Stimulated activated CD8-positive, alpha-beta memory T cell treated with anti-CD3 and anti-CD28 coated beads, Interleukin-4, amount 100 ng/mL, for 24 hours (primary cell): ENCODE results near the gene RUSC2.
"Not testable (repeated sequence)": the region's sequence is repeated elsewhere in the genome, so short reads cannot be mapped to it uniquely, and the experiment has no call there.

ENCODE experiments used
- DNase-seq: peaks from one replicate; pipeline ENCODE4 v3.0.0-alpha.2; 2020; ENCODE audit warnings: low read depth

Gene RUSC2

GRCh38 chr9:35495984-35496383 is 6.1 kb downstream of the RUSC2 start:
- DNase-seq = no peak

DNA sequence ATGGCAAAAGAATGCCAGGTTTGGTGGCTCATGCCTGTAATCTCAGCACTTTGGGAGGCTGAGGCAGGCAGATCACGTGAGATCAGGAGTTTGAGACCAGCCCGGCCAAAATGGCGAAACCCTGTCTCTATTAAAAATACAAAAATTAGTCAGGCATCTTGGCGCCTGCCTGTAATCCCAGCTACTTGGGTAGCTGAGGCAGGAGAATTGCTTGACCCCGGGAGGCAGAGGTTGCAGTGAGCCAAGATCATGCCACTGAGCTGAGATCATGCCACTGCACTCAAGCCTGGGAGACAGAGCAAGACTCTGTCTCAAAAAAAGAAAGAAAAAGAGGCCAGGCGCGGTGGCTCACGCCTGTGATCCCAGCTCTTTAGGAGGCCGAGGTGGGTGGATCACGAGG is 8.3 kb downstream of the RUSC2 start:
- not testable (repeated sequence) for DNase-seq

GRCh38 chr9:35499029-35499700 is 9.3 kb downstream of the RUSC2 start:
- DNase-seq = no peak

DNA sequence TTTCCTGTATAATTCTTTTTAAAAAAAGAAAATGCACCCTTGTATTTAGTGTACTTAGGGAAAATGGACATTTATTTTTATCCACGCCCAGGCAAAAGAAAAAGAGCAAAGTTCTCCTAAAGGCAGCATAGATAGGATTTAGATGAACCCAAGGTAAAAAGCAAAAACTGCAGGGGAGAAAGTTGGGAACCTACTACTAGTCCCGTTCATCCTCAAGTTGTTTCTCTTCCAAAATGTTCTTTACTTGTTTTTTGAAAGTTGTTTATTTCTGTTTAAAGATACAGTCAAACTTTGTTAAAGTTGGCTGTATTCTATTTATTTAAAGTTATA is 9.8 kb downstream of the RUSC2 start:
- DNase-seq = no peak

- no peak for DNase-seq
These were observed 10.3 kb downstream of the RUSC2 start for GRCh38 chr9:35500130-35500748.

DNA sequence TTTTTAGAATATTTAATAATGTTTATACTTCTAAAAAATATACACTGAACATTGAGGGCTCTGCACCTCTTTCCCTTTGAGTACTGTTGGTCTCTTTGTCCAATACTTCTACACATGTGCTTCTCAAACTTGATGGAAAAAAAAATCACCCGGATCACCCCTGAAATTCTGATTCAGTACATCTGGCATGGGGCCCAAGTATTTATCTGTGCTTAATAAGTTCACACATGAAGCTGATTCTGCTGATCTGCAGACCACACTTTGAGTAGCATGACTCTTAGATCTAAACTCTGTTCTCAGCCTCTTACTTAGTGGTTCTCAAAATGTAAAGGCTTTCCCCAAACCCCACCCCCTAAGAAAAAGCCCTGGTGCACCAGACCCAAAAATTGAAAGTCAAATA is 12.0 kb downstream of the RUSC2 start:
- DNase-seq = no peak

- no peak for DNase-seq
These were observed 16.4 kb downstream of the RUSC2 start for GRCh38 chr9:35506359-35506758.

GRCh38 chr9:35508069-35508468 is 18.2 kb downstream of the RUSC2 start:
- DNase-seq = no peak

DNA sequence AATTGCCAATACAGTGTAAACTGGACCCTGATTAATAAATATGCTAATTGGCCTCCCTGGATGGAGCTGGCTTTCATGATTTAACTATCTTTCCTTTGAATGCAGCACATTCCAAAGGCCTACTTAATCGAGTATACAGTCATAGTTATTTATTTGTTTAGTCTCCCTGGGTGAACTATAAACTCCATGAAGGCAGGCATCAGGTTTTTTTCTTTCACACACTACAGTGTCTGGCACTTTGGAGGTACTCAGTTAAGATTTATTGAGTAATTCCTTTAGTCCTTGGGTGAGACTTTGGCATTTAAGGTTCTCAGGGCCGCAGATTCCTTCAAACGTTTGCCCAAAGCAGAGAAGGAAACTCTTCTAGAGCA is 20.5 kb downstream of the RUSC2 start:
- DNase-seq = no peak

DNA sequence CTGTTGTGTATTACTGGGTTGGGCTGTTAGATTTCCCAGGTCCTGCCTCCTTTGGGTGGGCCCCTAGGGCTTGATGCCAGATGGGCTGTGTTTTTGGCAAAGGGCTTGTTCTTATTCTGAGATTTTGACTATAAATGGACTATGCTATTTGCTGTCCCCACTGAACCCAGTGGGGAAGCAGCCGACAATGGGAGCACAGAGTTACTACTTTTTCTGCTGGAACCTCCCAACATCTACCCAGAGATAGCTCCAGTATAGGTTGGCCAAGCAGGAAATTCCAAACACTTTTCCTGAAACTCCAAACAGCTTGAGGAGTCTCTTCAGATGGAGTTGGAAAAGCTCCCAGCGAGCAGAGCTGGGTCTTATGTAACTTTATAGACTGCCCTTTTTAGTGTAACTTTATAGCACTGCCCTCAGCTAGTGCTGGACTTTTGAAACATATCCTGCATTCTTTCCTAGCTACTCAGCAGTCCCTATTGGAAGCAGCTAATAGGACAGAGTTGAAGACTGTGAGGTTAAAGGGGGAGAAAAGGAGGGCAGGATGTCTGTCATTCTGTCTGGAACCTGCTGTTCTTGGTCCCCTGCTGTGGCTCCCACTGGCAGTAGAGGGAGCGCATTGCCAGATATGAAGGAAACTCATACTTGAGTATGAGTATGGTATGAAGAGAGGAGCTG is 21.0 kb downstream of the RUSC2 start:
- no peak for DNase-seq

DNA sequence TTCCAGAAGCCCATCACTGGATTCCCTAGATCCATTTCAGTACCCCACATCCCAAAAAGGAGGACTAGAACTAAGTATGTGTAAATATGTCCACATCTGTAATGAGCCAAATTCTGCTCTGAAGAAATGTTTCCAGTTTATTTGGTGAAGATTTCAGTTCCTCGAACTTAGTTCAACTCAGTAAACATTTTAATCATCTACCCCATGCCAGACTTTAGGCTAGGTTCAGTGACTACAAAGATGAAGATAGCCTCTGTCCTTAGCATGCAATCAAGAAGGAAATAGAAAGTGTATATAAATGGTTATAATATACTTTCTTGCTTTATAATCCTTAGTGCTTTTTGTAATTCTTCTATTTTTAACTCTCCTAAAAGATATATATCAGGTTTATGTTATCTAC is 21.5 kb downstream of the RUSC2 start:
- no peak for DNase-seq

GRCh38 chr9:35515766-35516165 is 25.9 kb downstream of the RUSC2 start:
- DNase-seq = no peak

GRCh38 chr9:35516479-35516878 is 26.6 kb downstream of the RUSC2 start:
- DNase-seq = no peak

- no peak for DNase-seq
These were observed 27.2 kb downstream of the RUSC2 start for GRCh38 chr9:35517131-35517530.

- DNase-seq = no peak
These were observed 27.8 kb downstream of the RUSC2 start for GRCh38 chr9:35517552-35518224.

- no peak for DNase-seq
These were observed 28.4 kb downstream of the RUSC2 start for GRCh38 chr9:35518225-35518821.

DNA sequence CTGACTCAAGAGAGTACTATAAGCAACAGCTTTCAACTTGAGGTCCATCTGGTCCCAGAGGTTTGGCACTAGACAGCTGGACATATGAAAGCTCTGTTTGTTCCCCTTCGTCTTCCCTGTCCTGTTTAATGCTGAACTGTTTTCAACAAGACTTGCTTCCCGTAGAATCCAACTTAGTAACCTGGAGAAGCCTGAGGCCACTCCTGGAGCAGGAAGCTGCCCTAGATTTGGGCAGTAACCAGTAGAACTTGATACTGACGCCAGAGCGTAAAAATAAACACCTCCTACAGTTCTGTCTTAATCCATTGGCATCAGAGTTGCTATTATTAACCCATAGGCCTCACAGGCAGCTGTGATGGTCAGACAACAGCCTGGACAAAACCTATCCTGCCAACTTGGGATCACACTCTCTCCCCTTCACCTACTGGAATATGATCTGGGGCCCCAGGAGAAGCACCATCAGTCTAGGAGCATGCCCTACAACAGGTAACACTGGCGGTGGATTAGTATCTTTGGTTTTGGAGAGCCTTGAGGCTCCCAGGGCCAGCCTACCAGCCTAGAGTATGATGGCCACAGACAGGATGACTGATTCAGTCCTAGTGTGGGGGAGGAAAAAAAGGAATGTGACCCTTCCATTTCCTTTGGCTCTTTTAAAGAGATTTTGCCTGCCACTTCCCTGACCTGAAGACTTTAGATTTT is 29.2 kb downstream of the RUSC2 start:
- no peak for DNase-seq

- no peak for DNase-seq
These were observed 29.9 kb downstream of the RUSC2 start for GRCh38 chr9:35519692-35520363.

DNA sequence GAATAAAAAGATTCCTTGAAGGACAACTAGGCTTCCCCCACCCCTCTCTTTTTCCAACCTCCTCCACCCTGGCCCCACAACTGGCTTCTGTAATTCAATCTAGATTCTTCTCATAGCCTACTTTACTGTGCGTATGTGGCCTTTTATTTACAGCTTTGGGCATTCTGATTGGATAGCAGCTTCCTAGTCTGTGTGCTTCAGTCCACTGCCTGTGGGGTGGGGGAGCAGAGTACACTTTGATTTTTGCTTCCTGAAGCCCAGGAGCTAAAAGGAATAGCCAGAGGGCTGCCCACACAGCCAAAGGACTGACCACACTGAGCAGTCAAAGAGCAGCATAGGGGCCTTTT is 30.4 kb downstream of the RUSC2 start:
- DNase-seq = no peak

GRCh38 chr9:35521708-35522107 is 31.8 kb downstream of the RUSC2 start:
- DNase-seq = no peak

- DNase-seq = no peak
These were observed 32.3 kb downstream of the RUSC2 start for GRCh38 chr9:35522187-35522586.

DNA sequence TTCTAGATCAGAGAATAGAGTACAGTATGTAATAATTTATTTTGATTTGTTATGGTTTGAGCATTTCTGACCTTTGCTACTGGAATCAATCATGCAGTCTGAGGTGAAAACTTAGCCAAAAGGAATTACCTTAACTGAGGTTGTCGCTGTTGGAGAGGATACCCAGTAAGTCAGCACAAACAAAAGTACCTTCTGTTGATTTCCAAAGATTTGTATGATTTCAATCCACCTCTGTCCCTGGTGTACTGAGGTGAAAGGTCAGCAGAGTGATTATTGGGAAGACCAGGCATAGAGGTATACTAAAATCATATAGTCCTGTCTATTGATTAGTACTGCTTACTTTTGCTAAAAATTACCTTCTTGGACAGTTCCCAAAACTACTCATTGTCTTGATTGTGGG is 32.8 kb downstream of the RUSC2 start:
- no peak for DNase-seq
